Sigmoid colon (tissue), 7 donors: ENCODE measurements around the gene PLAGL2. TPM values are rescaled to one million over a fixed set of nuclear protein-coding genes. Genes with fewer than 3 reads are reported as not detected.

Source experiments
- DNase-seq: peaks from one replicate; pipeline ENCODE4 v3.0.0-alpha.2; 2019
- H3K27ac ChIP-seq, 4 donors: fragments of 200-600 bp; sonication (generic); one replicate each; pipeline ENCODE4 v1.5.1; 2016 to 2019; ENCODE audit warnings: mild to moderate bottlenecking in 1 of 4
- H3K27me3 ChIP-seq, 3 donors: fragments of 200-600 bp; sonication (generic); one replicate each; pipeline ENCODE4 v1.5.1; 2019; ENCODE audit warnings: mild to moderate bottlenecking in 1 of 3
- H3K36me3 ChIP-seq, 4 donors: fragments of 200-600 bp; sonication (generic); one replicate each; pipeline ENCODE4 v1.5.1; 2016 to 2019
- H3K4me1 ChIP-seq, 4 donors: fragments of 200-600 bp; sonication (generic); one replicate each; pipeline ENCODE4 v1.5.1; 2017 to 2019
- H3K4me3 ChIP-seq, 4 donors: fragments of 200-600 bp; sonication (generic); one replicate each; pipeline ENCODE4 v1.5.1; 2017 to 2019; ENCODE audit warnings: mild to moderate bottlenecking in 2 of 4, moderate library complexity in 1 of 4
- H3K9me3 ChIP-seq, 4 donors: fragments of 200-600 bp in 3 of 4; sonication (generic) in 3 of 4; one replicate each; pipeline versions ENCODE4 v1.5.1 to v1.6.1; 2013 to 2019
- EP300 ChIP-seq, 4 donors: sonication (generic); formaldehyde crosslinking; IDR thresholded peaks; one replicate each; pipeline ENCODE4 v1.6.1; 2017; ENCODE audit warnings: antibody characterized with exemption in 4 of 4
- POLR2A ChIP-seq, 2 donors: fragments of 450-650 bp; IDR thresholded peaks; one replicate each; pipeline ENCODE4 v1.6.1; 2016; ENCODE audit warnings: antibody characterized with exemption in 2 of 2, mild to moderate bottlenecking in 2 of 2, moderate library complexity in 2 of 2
- POLR2AphosphoS5 ChIP-seq, 4 donors: sonication (generic); formaldehyde crosslinking; IDR thresholded peaks; one replicate each; pipeline ENCODE4 v1.6.1; 2017; ENCODE audit warnings: antibody characterized with exemption in 4 of 4
- WGBS, 2 donors: extraction: QIAGEN DNeasy Blood & Tissue Kit; methylation state at CpG; one replicate each; pipeline ENCODE4 v1.1.7; 2013; 5-methylcytosine and 5-hydroxymethylcytosine counted together
- intact Hi-C: fragments of 100-400 bp; cut with DNase I; formaldehyde crosslinking; loops from one replicate; pipeline ENCODE4 v1.15.1; 2023
- polyA plus RNA-seq, 3 donors: library from polyadenylated mRNA; stranded (reverse); fragments of 200-250 nt; gene quantifications; one replicate each; pipeline ENCODE4 v1.2.3, GENCODE V29; 2013
- total RNA-seq, 4 donors: library from RNA; depleted of rRNA; stranded (reverse); fragments of >200 nt; gene quantifications; one replicate each; pipeline ENCODE4 v1.1.0, GENCODE V29; 2016
- TF ChIP-seq, protein P1 (sequence below), 4 experiments: fragments of 450-650 bp in 3 of 4; fragments of 200-600 bp in 1 of 4; IDR thresholded peaks; one replicate each; pipeline ENCODE4 v1.5.1; 2016 to 2019; ENCODE audit warnings: antibody characterized with exemption in 4 of 4, mild to moderate bottlenecking in 3 of 4, moderate library complexity in 2 of 4
- donor health status: healthy with polysubstance abuse.
- donor health status: Bipolar disorder and iron deficiency.
- donor health status: healthy.

PLAGL2 gene
- total and polyA plus RNA-seq, 7 donors: 3.0 to 12.5 (median 5.0) TPM

DNA sequence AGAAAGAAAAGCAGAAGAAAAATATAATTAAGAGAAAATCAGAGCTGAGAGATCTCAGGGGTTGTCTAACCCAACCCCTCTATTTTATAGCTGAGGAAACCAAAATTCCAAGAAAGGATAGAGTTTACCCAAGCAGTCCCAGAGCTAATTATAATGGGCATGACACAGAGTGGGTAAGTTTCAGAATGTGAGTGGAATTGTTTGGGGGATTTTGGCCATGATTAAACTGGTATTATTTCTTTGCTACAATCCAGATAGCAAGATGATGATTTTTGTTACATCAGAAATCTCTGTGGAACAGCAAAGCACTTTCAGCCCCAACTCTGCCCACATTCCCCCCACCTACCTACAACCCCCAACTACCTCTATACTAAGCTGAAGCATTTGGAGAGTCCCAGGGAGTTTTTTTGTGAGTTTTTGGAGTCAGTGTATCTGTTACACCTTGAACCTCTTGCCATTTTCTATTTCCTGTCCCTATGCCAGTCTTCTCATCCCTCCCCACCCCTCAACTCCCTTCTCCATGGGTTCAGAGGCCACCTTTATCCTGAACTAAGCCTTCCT, 24.9 kb upstream of the PLAGL2 start:
- intact Hi-C loops: no loop called here
- no peaks in the 10 kb centered on the region for H3K27me3 ChIP-seq
- TF ChIP-seq EP300 (IDR thresholded peaks at IDR 0.05) (no peak), POLR2AphosphoS5 (IDR thresholded peaks at IDR 0.05) (no peak), POLR2A (IDR thresholded peaks at IDR 0.05) (no peak)
- TF ChIP-seq, protein P1, sequence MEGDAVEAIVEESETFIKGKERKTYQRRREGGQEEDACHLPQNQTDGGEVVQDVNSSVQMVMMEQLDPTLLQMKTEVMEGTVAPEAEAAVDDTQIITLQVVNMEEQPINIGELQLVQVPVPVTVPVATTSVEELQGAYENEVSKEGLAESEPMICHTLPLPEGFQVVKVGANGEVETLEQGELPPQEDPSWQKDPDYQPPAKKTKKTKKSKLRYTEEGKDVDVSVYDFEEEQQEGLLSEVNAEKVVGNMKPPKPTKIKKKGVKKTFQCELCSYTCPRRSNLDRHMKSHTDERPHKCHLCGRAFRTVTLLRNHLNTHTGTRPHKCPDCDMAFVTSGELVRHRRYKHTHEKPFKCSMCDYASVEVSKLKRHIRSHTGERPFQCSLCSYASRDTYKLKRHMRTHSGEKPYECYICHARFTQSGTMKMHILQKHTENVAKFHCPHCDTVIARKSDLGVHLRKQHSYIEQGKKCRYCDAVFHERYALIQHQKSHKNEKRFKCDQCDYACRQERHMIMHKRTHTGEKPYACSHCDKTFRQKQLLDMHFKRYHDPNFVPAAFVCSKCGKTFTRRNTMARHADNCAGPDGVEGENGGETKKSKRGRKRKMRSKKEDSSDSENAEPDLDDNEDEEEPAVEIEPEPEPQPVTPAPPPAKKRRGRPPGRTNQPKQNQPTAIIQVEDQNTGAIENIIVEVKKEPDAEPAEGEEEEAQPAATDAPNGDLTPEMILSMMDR (IDR thresholded peaks at IDR 0.05): no peak
- H3K4me3 ChIP-seq: no peak overlapping the region
- H3K9me3 ChIP-seq: no peaks in the 10 kb centered on the region
- H3K36me3 ChIP-seq: peaks cover 4 to 85% (median 49%) of the 10 kb centered on the region in 4 donors
- no peak for DNase-seq
- no peak overlapping the region for H3K27ac ChIP-seq
- H3K4me1 ChIP-seq: no peaks in the 10 kb centered on the region

DNA sequence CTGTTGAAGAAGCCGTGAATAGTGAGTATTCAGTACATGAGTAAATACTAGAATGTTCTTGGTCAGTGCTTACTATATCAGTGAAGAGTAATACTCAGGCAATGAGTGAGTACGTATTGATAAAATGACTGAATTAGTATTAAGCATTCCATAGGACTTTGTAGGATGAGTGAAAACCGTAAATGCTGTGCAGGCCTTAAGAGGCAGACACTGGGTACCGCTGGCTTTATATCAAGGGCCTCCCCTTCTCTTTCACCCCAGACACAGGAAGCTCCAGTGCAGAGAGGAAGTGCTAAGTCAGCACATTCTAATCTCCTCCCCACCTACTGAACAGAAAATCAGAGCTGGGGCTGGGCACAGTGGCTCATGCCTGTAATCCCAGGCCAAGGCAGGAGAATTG, 24.3 kb upstream of the PLAGL2 start:
- Histone ChIP-seq H3K27me3 (no peaks in the 10 kb centered on the region), H3K4me3 (no peak overlapping the region), H3K36me3 (peaks cover 4 to 85% (median 49%) of the 10 kb centered on the region in 4 donors), H3K4me1 (no peaks in the 10 kb centered on the region), H3K27ac (no peak overlapping the region), H3K9me3 (no peaks in the 10 kb centered on the region)
- TF ChIP-seq, protein P1 (IDR thresholded peaks at IDR 0.05): no peak
- TF ChIP-seq POLR2A (IDR thresholded peaks at IDR 0.05): no peak
- TF ChIP-seq POLR2AphosphoS5 (IDR thresholded peaks at IDR 0.05): no peak
- TF ChIP-seq EP300 (IDR thresholded peaks at IDR 0.05): no peak
- DNase-seq: no peak
- intact Hi-C loops: no loop called here
- WGBS, 2 donors: 66 to 84% methylated on average over 4 of the region's 4 CpGs

DNA sequence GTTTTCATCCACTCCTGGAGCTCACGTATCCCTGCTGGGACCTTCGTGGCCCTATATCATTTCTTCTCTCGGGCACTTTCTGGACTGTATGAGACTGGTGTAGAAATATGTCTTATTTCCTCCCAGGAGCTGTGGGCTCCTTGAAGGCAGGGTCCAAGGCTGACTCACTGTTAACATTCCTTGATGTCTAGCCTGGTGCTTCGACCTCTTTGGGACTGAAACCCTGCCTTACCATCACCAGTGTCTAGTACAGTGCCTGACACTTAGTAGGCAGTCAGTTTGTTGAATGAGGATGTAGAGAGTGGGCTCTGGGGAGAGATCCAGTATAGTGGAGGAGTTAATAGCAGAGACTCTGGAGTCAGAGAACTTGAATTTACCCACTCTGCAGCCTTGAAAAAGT, 23.7 kb upstream of the PLAGL2 start:
- WGBS, 2 donors: 94 to 98% methylated on average over 4 of the region's 4 CpGs
- Histone ChIP-seq H3K4me1 (no peaks in the 10 kb centered on the region), H3K27ac (no peak overlapping the region), H3K27me3 (no peaks in the 10 kb centered on the region), H3K4me3 (no peak overlapping the region), H3K36me3 (peaks cover 4 to 83% (median 49%) of the 10 kb centered on the region in 4 donors), H3K9me3 (no peaks in the 10 kb centered on the region)
- TF ChIP-seq POLR2AphosphoS5 (IDR thresholded peaks at IDR 0.05) (no peak), POLR2A (IDR thresholded peaks at IDR 0.05) (no peak), EP300 (IDR thresholded peaks at IDR 0.05) (no peak)
- TF ChIP-seq, protein P1 (IDR thresholded peaks at IDR 0.05): no peak
- no peak for DNase-seq
- intact Hi-C loops: no loop called here

DNA sequence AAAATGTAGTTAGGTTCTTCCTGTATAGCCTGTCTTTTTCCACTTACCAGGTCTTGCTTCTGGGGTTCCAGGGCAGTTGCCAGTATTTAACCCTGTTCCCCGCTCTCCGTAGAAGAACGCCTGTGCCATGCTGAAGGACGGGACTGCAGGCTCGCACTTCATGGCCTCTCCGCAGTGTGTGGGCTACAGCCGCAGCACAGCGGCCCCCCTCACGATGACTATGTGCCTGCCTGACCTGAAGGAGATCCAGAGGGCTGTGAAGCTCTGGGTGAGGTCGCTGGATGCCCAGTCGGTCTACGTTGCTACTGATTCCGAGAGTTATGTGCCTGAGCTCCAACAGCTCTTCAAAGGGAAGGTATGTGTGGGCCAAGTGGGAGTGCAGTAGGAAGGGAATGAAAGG, 23.2 kb upstream of the PLAGL2 start:
- no peak overlapping the region for H3K27ac ChIP-seq
- no peaks in the 10 kb centered on the region for H3K9me3 ChIP-seq
- DNase-seq: no peak
- peaks cover 4 to 77% (median 48%) of the 10 kb centered on the region in 4 donors for H3K36me3 ChIP-seq
- WGBS, 2 donors: 97% methylated on average over 13 of the region's 13 CpGs
- no peak overlapping the region for H3K4me3 ChIP-seq
- no peaks in the 10 kb centered on the region for H3K27me3 ChIP-seq
- H3K4me1 ChIP-seq: no peaks in the 10 kb centered on the region
- TF ChIP-seq EP300 (IDR thresholded peaks at IDR 0.05): no peak
- no peak for TF ChIP-seq POLR2AphosphoS5 (IDR thresholded peaks at IDR 0.05)
- TF ChIP-seq, protein P1 (IDR thresholded peaks at IDR 0.05): no peak
- no peak for TF ChIP-seq POLR2A (IDR thresholded peaks at IDR 0.05)
- intact Hi-C loops: no loop called here

DNA sequence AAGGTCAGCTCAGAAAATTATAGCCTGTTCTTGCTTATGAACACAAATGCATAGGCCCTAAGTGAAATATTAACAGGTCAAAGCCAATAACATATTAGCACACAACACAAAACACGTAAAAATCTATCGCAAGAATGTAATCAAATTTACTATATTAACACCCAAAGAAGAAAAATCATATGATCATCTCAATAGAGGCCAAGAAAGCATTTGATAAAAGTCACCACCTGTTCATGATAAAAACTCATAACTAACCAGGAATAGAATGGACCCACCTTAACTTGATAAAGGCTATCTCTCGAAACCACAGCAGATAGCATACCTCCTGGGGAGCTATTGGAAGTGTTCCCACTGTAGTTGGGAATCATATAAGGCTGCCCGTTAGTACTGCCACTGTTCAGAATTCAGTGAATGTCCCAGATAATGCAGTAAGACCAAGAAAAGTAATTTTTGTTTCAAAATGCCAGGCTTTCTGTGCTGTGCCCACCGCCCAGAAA, 21.8 kb upstream of the PLAGL2 start:
- DNase-seq: no peak
- H3K4me1 ChIP-seq: no peaks in the 10 kb centered on the region
- H3K9me3 ChIP-seq: no peaks in the 10 kb centered on the region
- WGBS, 2 donors: 30 to 73% methylated on average over 5 of the region's 5 CpGs
- no peak overlapping the region for H3K4me3 ChIP-seq
- H3K36me3 ChIP-seq: peaks cover 4 to 68% (median 42%) of the 10 kb centered on the region in 4 donors
- intact Hi-C loops: no loop called here
- TF ChIP-seq POLR2AphosphoS5 (IDR thresholded peaks at IDR 0.05): no peak
- no peaks in the 10 kb centered on the region for H3K27me3 ChIP-seq
- no peak overlapping the region for H3K27ac ChIP-seq
